ENCODE data around the gene TMEM263. TPM values are rescaled to one million over a fixed set of nuclear protein-coding genes. Genes with fewer than 3 reads are reported as not detected.

The TMEM263 gene
- total RNA-seq, 1 donor from 2014 or later, result 26.1 TPM

GRCh38 chr12:106910202-106910601 is 45.5 kb upstream of the TMEM263 start:
- no peak for DNase-seq (ENCODE audit: low spot score)
- no peaks in the 10 kb centered on the region for H3K9me3 Mint-ChIP-seq (ENCODE audit: unreplicated experiment)
- H3K36me3 Mint-ChIP-seq (ENCODE audit: low read depth, unreplicated experiment), result no peaks in the 10 kb centered on the region
- no peak for TF ChIP-seq CTCF (IDR thresholded peaks at IDR 0.05; ENCODE audit: unreplicated experiment)
- no peak overlapping the region for H3K4me3 Mint-ChIP-seq (ENCODE audit: unreplicated experiment)
- no peak overlapping the region for H3K27ac Mint-ChIP-seq (ENCODE audit: unreplicated experiment)
- H3K27me3 Mint-ChIP-seq (ENCODE audit: unreplicated experiment), result peaks cover 4% of the 10 kb centered on the region
- H3K4me1 Mint-ChIP-seq (ENCODE audit: unreplicated experiment), result peaks cover 2% of the 10 kb centered on the region

GRCh38 chr12:106911581-106911980 is 44.1 kb upstream of the TMEM263 start:
- no peaks in the 10 kb centered on the region for H3K9me3 Mint-ChIP-seq (ENCODE audit: unreplicated experiment)
- DNase-seq (ENCODE audit: low spot score), result no peak
- H3K4me3 Mint-ChIP-seq (ENCODE audit: unreplicated experiment), result no peak overlapping the region
- no peaks in the 10 kb centered on the region for H3K36me3 Mint-ChIP-seq (ENCODE audit: low read depth, unreplicated experiment)
- peaks cover 5% of the 10 kb centered on the region for H3K27me3 Mint-ChIP-seq (ENCODE audit: unreplicated experiment)
- H3K27ac Mint-ChIP-seq (ENCODE audit: unreplicated experiment), result no peak overlapping the region
- peaks cover 2% of the 10 kb centered on the region for H3K4me1 Mint-ChIP-seq (ENCODE audit: unreplicated experiment)
- TF ChIP-seq CTCF (IDR thresholded peaks at IDR 0.05; ENCODE audit: unreplicated experiment), result no peak

DNA sequence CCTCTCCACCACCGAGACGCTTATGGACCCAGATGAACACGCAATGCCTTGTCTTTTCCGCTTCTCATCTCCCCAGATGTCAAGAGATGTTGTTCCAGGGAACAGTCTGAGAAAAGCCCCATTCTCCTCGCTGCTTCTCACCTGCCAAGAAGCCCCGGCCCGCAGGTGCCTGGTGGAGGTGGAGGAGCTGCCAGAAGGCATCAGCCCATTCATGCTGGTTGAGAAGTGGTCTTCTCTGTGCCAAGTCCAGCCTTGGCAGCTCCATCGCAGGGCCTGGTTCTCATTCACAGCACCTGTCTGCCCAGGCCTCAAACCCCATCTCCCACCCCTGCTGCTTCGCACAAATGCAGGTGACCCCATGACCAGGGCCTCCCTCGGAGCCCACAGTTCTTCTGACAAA is 42.3 kb upstream of the TMEM263 start:
- Mint-ChIP-seq H3K4me1 (ENCODE audit: unreplicated experiment) (peaks cover 2% of the 10 kb centered on the region), H3K27me3 (ENCODE audit: unreplicated experiment) (peaks cover 5% of the 10 kb centered on the region), H3K36me3 (ENCODE audit: low read depth, unreplicated experiment) (no peaks in the 10 kb centered on the region), H3K27ac (ENCODE audit: unreplicated experiment) (no peak overlapping the region), H3K4me3 (ENCODE audit: unreplicated experiment) (no peak overlapping the region), H3K9me3 (ENCODE audit: unreplicated experiment) (no peaks in the 10 kb centered on the region)
- no peak for DNase-seq (ENCODE audit: low spot score)
- TF ChIP-seq CTCF (IDR thresholded peaks at IDR 0.05; ENCODE audit: unreplicated experiment), result no peak

DNA sequence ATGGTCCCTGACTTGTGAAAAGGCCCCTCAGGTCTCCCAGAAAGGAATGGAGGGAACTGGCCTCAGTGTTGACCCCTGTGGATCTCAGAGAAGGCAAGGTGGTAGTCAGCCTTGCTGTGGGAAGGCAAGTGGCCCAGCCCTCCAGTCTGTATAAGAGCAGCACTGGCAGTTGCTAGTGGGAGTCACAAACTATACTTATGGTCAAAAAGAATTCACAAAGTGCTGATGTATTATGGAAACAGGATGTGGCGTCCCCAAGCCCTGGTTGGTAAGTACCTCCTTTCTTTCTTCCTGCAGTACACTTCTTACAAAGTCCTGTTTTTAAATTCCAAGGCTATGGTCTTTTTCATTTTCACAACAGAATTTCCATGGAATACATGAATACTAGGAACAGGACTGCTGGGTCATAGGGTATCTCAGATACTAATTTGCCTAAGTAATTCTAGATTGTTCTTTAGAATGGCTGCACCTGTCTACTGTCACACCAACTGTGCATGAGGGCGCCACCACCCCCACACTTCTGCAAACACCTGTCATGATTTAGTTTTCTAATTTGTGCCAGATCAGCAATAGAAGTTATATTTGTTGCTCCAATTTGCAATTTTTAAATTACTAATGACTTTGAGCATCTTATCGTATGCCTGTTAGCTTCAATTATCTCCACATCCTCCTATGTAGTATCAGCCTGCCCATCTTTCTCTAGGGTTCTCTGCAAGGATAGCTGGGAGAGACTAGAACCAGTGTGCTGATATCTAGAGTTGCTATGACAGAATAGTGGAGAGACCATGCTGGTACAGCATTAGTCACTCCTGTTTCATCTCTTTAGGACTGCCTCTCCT is 40.7 kb upstream of the TMEM263 start:
- H3K9me3 Mint-ChIP-seq (ENCODE audit: unreplicated experiment), result no peaks in the 10 kb centered on the region
- H3K27ac Mint-ChIP-seq (ENCODE audit: unreplicated experiment), result no peak overlapping the region
- H3K27me3 Mint-ChIP-seq (ENCODE audit: unreplicated experiment), result peaks cover 5% of the 10 kb centered on the region
- peaks cover 11% of the 10 kb centered on the region for H3K4me1 Mint-ChIP-seq (ENCODE audit: unreplicated experiment)
- DNase-seq (ENCODE audit: low spot score), result no peak
- no peak for TF ChIP-seq CTCF (IDR thresholded peaks at IDR 0.05; ENCODE audit: unreplicated experiment)
- no peak overlapping the region for H3K4me3 Mint-ChIP-seq (ENCODE audit: unreplicated experiment)
- no peaks in the 10 kb centered on the region for H3K36me3 Mint-ChIP-seq (ENCODE audit: low read depth, unreplicated experiment)

DNA sequence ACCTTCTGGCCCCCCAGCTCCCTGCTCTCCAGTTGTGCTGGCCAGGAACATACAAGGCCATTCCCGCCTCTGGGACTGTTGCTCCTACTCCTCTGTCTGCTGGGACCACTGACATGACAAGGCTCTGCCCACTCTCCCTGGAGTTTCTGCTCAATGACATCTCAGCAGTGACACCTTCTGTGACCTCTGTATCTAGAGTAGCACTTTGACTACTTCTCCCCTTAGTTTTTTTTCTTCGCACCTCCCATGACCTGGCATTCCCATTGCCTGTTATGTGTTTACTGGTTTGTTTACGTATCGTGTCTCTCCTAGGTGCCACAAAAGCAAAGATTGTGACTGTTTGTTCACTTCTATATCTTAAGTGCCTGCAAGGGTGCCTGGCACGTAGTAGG is 40.1 kb upstream of the TMEM263 start:
- TF ChIP-seq CTCF (IDR thresholded peaks at IDR 0.05; ENCODE audit: unreplicated experiment), result no peak
- H3K9me3 Mint-ChIP-seq (ENCODE audit: unreplicated experiment), result no peaks in the 10 kb centered on the region
- no peak for DNase-seq (ENCODE audit: low spot score)
- peaks cover 11% of the 10 kb centered on the region for H3K4me1 Mint-ChIP-seq (ENCODE audit: unreplicated experiment)
- no peak overlapping the region for H3K4me3 Mint-ChIP-seq (ENCODE audit: unreplicated experiment)
- no peaks in the 10 kb centered on the region for H3K36me3 Mint-ChIP-seq (ENCODE audit: low read depth, unreplicated experiment)
- H3K27ac Mint-ChIP-seq (ENCODE audit: unreplicated experiment), result no peak overlapping the region
- peaks cover 5% of the 10 kb centered on the region for H3K27me3 Mint-ChIP-seq (ENCODE audit: unreplicated experiment)

Data from endothelial cell (in vitro differentiated cells).